Germinal center (tissue), 1 donor: ENCODE data around the gene MUC5B.

Experiments used
- DNase-seq: peaks from one replicate; pipeline ENCODE4 v3.0.0; 2012; ENCODE audit warnings: mixed read lengths, low spot score

MUC5B gene

GRCh38 chr11:1267441-1268100, 44.7 kb downstream of the MUC5B start:
- DNase-seq: no peak

GRCh38 chr11:1269957-1270356, 47.1 kb downstream of the MUC5B start:
- DNase-seq: no peak

GRCh38 chr11:1270476-1270875, 47.6 kb downstream of the MUC5B start:
- no peak for DNase-seq

GRCh38 chr11:1271002-1271401, 48.1 kb downstream of the MUC5B start:
- DNase-seq: no peak

GRCh38 chr11:1271406-1271805, 48.5 kb downstream of the MUC5B start:
- no peak for DNase-seq

- DNase-seq: no peak
Measured at GRCh38 chr11:1271927-1272326, 49.1 kb downstream of the MUC5B start.

GRCh38 chr11:1272531-1272930, 49.7 kb downstream of the MUC5B start:
- DNase-seq: no peak

GRCh38 chr11:1274501-1274900, 51.6 kb downstream of the MUC5B start:
- no peak for DNase-seq

- no peak for DNase-seq
Measured at GRCh38 chr11:1275021-1275420, 52.2 kb downstream of the MUC5B start.

GRCh38 chr11:1276041-1276790, 53.4 kb downstream of the MUC5B start:
- DNase-seq: no peak

- DNase-seq: no peak
Measured at GRCh38 chr11:1276866-1277615, 54.2 kb downstream of the MUC5B start.

- no peak for DNase-seq
Measured at GRCh38 chr11:1277936-1278512, 55.2 kb downstream of the MUC5B start.

GRCh38 chr11:1278766-1279673, 56.2 kb downstream of the MUC5B start:
- DNase-seq: no peak

- DNase-seq: no peak
Measured at GRCh38 chr11:1279674-1280055, 56.8 kb downstream of the MUC5B start.

GRCh38 chr11:1280116-1281035, 57.5 kb downstream of the MUC5B start:
- no peak for DNase-seq

- no peak for DNase-seq
Measured at GRCh38 chr11:1281326-1281973, 58.6 kb downstream of the MUC5B start.

GRCh38 chr11:1281974-1282365, 59.1 kb downstream of the MUC5B start:
- DNase-seq: no peak

- no peak for DNase-seq
Measured at GRCh38 chr11:1283091-1283511, 60.2 kb downstream of the MUC5B start.

- DNase-seq: no peak
Measured at GRCh38 chr11:1283906-1284305, 61.0 kb downstream of the MUC5B start.

GRCh38 chr11:1285316-1285744, 62.5 kb downstream of the MUC5B start:
- no peak for DNase-seq
